LHCN-M2 (cell line): Measurements from ENCODE around the gene ZBTB33. TPM values are rescaled to one million over a fixed set of nuclear protein-coding genes. Genes with fewer than 3 reads are reported as not detected.

ENCODE experiments used
- DNase-seq: peaks from one replicate; pipeline ENCODE4 v3.0.0-alpha.2; 2012; ENCODE audit warnings: low read depth
- polyA plus RNA-seq: library from polyadenylated mRNA; unstranded; fragments of >200 nt; gene quantifications from one replicate; pipeline ENCODE4 v1.2.1, GENCODE V29; 2012; ENCODE audit warnings: missing spikeins
- total RNA-seq: library from RNA; depleted of rRNA; stranded (reverse); fragments of >200 nt; gene quantifications from 2 replicates; pipeline ENCODE4 v1.2.3, GENCODE V29; 2014; rRNA removed

ZBTB33 gene
- 16.4 and 18.1 TPM in 2 replicates for total RNA-seq
- polyA plus RNA-seq, result 2.6 TPM

- DNase-seq, result peak; percentile 92
Measured at GRCh38 chrX:120250522-120251271, at the start of gene ZBTB33. TSS of gene ZBTB33 (plus strand) at chrX:120250812. CDS start at chrX:120253416, 2,604 bp downstream.

GRCh38 chrX:120200851-120201250, 49.8 kb upstream of the ZBTB33 start:
- DNase-seq, result no peak

- peak; percentile 21 for DNase-seq
Measured at GRCh38 chrX:120205816-120206753, 44.5 kb upstream of the ZBTB33 start.

GRCh38 chrX:120207009-120207605, 43.5 kb upstream of the ZBTB33 start:
- no peak for DNase-seq

- DNase-seq, result peak; percentile 43
Measured at GRCh38 chrX:120213438-120214265, 37.0 kb upstream of the ZBTB33 start.

- DNase-seq, result no peak
Measured at GRCh38 chrX:120223374-120223773, 27.2 kb upstream of the ZBTB33 start.

GRCh38 chrX:120224388-120224787, 26.2 kb upstream of the ZBTB33 start:
- DNase-seq, result no peak

- no peak for DNase-seq
Measured at GRCh38 chrX:120228187-120228908, 22.3 kb upstream of the ZBTB33 start.

- no peak for DNase-seq
Measured at GRCh38 chrX:120235284-120235683, 15.3 kb upstream of the ZBTB33 start.

GRCh38 chrX:120236687-120237479, 13.7 kb upstream of the ZBTB33 start:
- no peak for DNase-seq

GRCh38 chrX:120238933-120239332, 11.7 kb upstream of the ZBTB33 start:
- DNase-seq, result no peak

GRCh38 chrX:120242813-120243212, 7.8 kb upstream of the ZBTB33 start:
- DNase-seq, result no peak

- no peak for DNase-seq
Measured at GRCh38 chrX:120244395-120244734, 6.2 kb upstream of the ZBTB33 start.

- peak; percentile 74 for DNase-seq
Measured at GRCh38 chrX:120244735-120245498, 5.7 kb upstream of the ZBTB33 start.

- peak; percentile 17 for DNase-seq
Measured at GRCh38 chrX:120251471-120252011, 929 bp downstream of the ZBTB33 start.

- no peak for DNase-seq
Measured at GRCh38 chrX:120253784-120254183, 3.2 kb downstream of the ZBTB33 start.

- DNase-seq, result no peak
Measured at GRCh38 chrX:120260369-120260768, 9.8 kb downstream of the ZBTB33 start.

- no peak for DNase-seq
Measured at GRCh38 chrX:120262859-120263708, 12.5 kb downstream of the ZBTB33 start.
